Measurements from ENCODE around the gene TEDC1. TPM values are rescaled to one million over a fixed set of nuclear protein-coding genes. Genes with fewer than 3 reads are reported as not detected.
A peak's percentile ranks its signal among the peaks of the same experiment; 100 is the strongest.

The TEDC1 gene
- total RNA-seq, 1 experiment from 2014 or later, result 26.2 TPM

DNA sequence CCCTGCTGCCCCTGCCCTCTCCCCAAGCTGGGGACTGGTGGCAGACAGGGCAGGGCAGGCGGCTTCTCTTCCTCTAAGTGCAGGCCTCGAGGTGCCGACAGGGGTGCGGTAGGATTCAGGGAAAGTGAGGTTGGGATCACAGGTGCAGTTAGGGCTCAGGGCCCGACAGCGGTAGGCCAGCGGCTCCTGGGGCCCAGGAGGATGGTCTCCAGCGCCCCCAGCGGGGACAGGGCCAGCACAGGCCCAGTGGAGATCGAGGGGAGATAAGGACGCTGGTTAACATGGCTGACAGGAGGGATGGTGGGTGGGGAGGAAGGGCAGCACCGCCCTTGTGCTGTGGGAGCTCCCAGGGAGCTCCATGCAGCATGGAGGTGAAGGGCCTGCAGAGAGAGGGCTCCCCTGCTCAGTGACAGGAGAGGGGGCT is 5.3 kb upstream of the TEDC1 start:
- no peak overlapping the region for H2BK15ac ChIP-seq (ENCODE audit: low read depth, low read length)
- no peak overlapping the region for H2BK5ac ChIP-seq (ENCODE audit: insufficient read length, low read length)
- no peaks in the 10 kb centered on the region for H3K9me3 ChIP-seq (ENCODE audit: control insufficient read depth, low read depth, low read length)
- Mint-ChIP-seq H3K27ac (peak overlapping the region in 1 of 3 experiments; percentile 65; a peak in 1 of 7 replicates), H3K4me3 (peak overlapping the region in 1 of 2 experiments; percentile 72; a peak in 3 of 5 replicates), H3K27me3 (ENCODE audit: low read depth) (peaks cover 80% of the 10 kb centered on the region), H3K9me3 (no peaks in the 10 kb centered on the region), H3K36me3 (ENCODE audit: insufficient read depth in 1 of 3, low read depth in 3 of 3) (no peaks in the 10 kb centered on the region), H3K4me1 (peaks cover 15 to 21% of the 10 kb centered on the region in 2 experiments)
- H3K27ac ChIP-seq (ENCODE audit: insufficient read length, low read depth, low read length), result no peak overlapping the region
- no peak overlapping the region for H3K4ac ChIP-seq (ENCODE audit: low read depth, low read length)
- TF ChIP-seq, protein P1, sequence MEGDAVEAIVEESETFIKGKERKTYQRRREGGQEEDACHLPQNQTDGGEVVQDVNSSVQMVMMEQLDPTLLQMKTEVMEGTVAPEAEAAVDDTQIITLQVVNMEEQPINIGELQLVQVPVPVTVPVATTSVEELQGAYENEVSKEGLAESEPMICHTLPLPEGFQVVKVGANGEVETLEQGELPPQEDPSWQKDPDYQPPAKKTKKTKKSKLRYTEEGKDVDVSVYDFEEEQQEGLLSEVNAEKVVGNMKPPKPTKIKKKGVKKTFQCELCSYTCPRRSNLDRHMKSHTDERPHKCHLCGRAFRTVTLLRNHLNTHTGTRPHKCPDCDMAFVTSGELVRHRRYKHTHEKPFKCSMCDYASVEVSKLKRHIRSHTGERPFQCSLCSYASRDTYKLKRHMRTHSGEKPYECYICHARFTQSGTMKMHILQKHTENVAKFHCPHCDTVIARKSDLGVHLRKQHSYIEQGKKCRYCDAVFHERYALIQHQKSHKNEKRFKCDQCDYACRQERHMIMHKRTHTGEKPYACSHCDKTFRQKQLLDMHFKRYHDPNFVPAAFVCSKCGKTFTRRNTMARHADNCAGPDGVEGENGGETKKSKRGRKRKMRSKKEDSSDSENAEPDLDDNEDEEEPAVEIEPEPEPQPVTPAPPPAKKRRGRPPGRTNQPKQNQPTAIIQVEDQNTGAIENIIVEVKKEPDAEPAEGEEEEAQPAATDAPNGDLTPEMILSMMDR (conservative IDR thresholded peaks at IDR 0.05), result peak; percentile 79
- H4K20me1 ChIP-seq (ENCODE audit: control insufficient read depth, insufficient read depth, insufficient read length), result no peaks in the 10 kb centered on the region
- H4K5ac ChIP-seq (ENCODE audit: insufficient read length, low read depth, low read length), result no peak overlapping the region
- H4K91ac ChIP-seq (ENCODE audit: insufficient read length, low read depth, low read length), result no peak overlapping the region
- no CpG with 5 or more reads among the region's 12 CpGs for WGBS (ENCODE audit: extremely low coverage, insufficient read length, low lambda C conversion rate)
- H3K4me1 ChIP-seq (ENCODE audit: insufficient read depth, low read length), result no peaks in the 10 kb centered on the region
- H3K4me2 ChIP-seq (ENCODE audit: insufficient read depth, insufficient read length, low read length), result peak overlapping the region; percentile 15
- no peak overlapping the region; the same call in 1 of the 2 replicates for H3K14ac ChIP-seq (ENCODE audit: insufficient read depth, low read length)
- H3K79me1 ChIP-seq (ENCODE audit: insufficient read depth, low read depth, low read length, poor library complexity, severe bottlenecking), result no peaks in the 10 kb centered on the region
- H2BK12ac ChIP-seq (ENCODE audit: insufficient read length, low read depth, low read length), result no peak overlapping the region
- H2BK120ac ChIP-seq (ENCODE audit: low read depth, low read length, poor library complexity, severe bottlenecking), result no peak overlapping the region
- peak; percentile 82 for DNase-seq
- no peak overlapping the region for H2AK5ac ChIP-seq (ENCODE audit: insufficient read length, low read length)
- no peak overlapping the region for H3K23ac ChIP-seq (ENCODE audit: insufficient read length, low read depth, low read length)
- no peak overlapping the region for H4K8ac ChIP-seq (replicated peaks; ENCODE audit: insufficient read length, low read depth, low read length)
- peak overlapping the region; percentile 69 for H3K18ac ChIP-seq (ENCODE audit: insufficient read length, low read depth, low read length)
- no peak overlapping the region for H3T11ph ChIP-seq (ENCODE audit: low read length)
- peaks cover 10% of the 10 kb centered on the region for H3K23me2 ChIP-seq (ENCODE audit: insufficient read length, low read depth, low read length, poor library complexity, severe bottlenecking)
- peaks cover 26% of the 10 kb centered on the region; the same call in 1 of the 2 replicates for H3K27me3 ChIP-seq (ENCODE audit: insufficient read depth, low read length)
- no peak overlapping the region for H2BK20ac ChIP-seq (ENCODE audit: low read depth, low read length, poor library complexity, severe bottlenecking)
- H3K9ac ChIP-seq (ENCODE audit: extremely low read depth, insufficient read length, low read length), result no peak overlapping the region
- H3K56ac ChIP-seq (ENCODE audit: insufficient read length, low read depth, low read length), result no peak overlapping the region
- no peaks in the 10 kb centered on the region for H3K79me2 ChIP-seq (ENCODE audit: insufficient read depth, low read length)
- no peak overlapping the region for H2AFZ ChIP-seq (ENCODE audit: low read length)

All from H9 (cell line).